WI38 (cell line): Measurements from ENCODE around the gene RPN2.
A peak's percentile ranks its signal among the peaks of the same experiment; 100 is the strongest.
"Not testable (repeated sequence)": the region's sequence is repeated elsewhere in the genome, so short reads cannot be mapped to it uniquely, and the experiment has no call there.

ENCODE experiments used
- H3K4me3 ChIP-seq: 2 replicates; pipeline ENCODE4 v1.5.1; 2011; ENCODE audit warnings: low read depth, mild to moderate bottlenecking, control low read depth, low read length
- TF ChIP-seq, protein P1 (sequence below): IDR thresholded peaks from 2 replicates; pipeline ENCODE4 v1.5.1; 2012; ENCODE audit warnings: low read depth, mild to moderate bottlenecking, control low read depth, low read length

RPN2 gene

DNA sequence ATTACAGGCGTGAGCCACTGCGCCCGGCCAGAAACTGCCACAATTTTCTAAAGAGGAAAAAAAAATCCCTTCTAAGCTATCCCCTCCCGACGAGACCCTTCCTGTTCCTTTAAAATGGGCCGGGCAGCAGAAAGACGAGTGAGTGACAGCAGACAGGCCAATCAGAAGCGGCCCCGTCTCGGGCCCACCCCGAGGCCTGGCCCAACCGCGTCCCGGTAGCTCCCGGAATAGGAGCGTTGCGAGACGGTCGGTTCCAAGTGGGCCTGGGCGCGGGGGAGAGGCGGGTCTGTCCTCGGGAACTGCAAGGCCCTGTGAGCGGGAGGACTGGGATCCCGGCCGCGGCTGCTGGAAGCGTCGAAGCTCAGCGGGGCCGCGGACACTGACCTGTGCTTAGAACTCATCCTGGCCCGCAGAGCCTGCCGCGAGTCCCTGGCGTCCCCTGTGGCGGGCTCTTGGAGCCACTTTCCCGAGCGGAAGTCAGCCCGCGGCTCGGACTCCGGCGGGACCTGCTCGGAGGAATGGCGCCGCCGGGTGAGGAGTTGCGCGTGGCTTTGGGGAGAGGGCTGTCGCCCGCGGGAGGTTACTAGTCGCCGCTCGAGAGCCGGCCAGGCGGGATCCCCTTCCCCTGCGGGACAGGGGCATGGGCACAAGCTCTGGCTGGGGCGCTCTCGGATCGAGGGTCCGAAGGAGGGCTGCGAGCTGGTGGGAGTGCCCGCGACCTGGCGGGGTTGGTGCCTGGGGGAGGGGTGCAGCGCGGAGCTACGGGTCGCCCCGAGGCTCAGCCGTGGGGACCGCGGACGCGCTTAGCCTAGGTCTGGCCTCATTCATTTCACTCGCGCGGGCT, at the start of gene RPN2, which contains the start of gene MROH8:
TSS of gene RPN2 (plus strand) at position 492 of the 844 bp plus-strand sequence. CDS start at position 519, 27 bp downstream.
TSS of gene MROH8 (minus strand) at position 710 of the 844 bp plus-strand sequence.
- H3K4me3 ChIP-seq: peak within 1 kb of the TSS; percentile 96
- TF ChIP-seq, protein P1, sequence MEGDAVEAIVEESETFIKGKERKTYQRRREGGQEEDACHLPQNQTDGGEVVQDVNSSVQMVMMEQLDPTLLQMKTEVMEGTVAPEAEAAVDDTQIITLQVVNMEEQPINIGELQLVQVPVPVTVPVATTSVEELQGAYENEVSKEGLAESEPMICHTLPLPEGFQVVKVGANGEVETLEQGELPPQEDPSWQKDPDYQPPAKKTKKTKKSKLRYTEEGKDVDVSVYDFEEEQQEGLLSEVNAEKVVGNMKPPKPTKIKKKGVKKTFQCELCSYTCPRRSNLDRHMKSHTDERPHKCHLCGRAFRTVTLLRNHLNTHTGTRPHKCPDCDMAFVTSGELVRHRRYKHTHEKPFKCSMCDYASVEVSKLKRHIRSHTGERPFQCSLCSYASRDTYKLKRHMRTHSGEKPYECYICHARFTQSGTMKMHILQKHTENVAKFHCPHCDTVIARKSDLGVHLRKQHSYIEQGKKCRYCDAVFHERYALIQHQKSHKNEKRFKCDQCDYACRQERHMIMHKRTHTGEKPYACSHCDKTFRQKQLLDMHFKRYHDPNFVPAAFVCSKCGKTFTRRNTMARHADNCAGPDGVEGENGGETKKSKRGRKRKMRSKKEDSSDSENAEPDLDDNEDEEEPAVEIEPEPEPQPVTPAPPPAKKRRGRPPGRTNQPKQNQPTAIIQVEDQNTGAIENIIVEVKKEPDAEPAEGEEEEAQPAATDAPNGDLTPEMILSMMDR: no peak

DNA sequence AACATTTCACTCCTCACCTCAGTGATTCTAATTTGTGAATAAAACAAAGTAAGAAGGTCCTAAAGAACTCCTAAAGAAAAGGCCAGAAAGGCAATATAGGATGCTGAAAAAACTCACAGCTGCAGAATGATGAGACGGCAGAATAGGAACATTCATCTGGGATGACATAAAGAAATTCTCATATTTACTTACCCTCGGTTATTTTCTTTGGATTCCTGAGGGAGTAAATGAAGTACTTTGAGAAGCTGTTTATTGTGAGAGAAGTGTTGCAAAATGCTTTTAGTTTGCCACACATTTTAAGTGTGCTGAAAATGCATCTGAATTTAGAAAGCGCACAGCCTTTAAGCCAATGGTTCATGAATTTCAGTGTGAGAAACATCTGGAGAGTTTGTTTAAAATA, 47.6 kb upstream of the RPN2 start:
- H3K4me3 ChIP-seq: no peak overlapping the region
- TF ChIP-seq, protein P1: no peak

DNA sequence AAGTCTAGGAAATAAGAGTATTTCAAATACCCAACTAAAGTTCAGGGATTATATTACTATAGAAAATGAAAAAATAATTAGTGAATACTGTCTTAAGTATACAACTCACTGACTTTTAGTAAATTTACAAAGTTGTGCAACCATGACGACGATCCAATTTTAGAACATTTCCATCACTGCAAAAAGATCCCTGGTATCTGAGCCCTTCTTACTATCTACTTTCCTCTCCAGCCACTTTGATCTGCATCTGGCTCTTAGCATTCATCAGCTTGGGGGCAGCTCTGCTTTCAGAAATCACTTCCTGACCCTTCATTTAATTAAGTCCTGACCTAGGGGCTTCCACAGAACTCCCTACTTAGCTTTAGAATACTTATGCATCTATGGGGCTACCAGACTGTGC, 45.2 kb upstream of the RPN2 start:
- TF ChIP-seq, protein P1: no peak
- H3K4me3 ChIP-seq: no peak overlapping the region

DNA sequence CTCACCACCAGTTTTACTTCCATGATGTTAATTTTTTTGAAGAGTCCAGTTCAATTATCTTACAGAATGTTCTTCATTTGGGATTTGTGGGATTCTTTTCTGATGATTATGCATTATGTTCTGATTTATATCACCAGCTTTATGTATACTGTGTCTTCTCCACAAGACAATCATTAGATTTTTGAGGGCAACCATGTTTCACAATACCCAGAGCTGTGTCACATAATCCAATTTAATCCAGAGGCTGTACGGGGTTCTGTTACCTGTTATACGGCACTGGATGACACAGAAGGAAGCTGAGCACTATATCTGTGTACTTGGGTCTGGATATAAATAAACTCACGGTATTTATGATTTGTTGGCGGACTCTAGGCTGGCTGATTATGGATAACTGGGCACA, 41.6 kb upstream of the RPN2 start:
- TF ChIP-seq, protein P1: no peak
- H3K4me3 ChIP-seq: no peak overlapping the region

DNA sequence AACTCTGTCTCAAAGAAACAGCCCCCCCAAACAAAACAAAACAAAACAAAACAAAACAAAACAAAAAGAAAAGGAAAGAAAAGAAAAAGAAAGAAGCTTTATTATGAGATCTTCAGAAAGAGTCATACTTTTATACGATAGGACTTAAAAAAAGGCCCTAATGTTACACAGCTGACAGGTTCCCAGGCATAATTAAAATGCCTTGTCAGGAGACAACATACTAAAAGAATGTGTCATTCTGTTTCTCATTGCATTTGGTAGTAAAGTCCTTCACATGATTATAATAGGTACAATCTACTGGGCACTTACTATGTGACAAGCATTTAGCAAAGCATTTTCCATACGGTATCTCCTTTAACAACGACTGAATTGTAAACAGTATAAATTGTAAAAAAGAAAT, 36.4 kb upstream of the RPN2 start:
- H3K4me3 ChIP-seq: no peak overlapping the region
- TF ChIP-seq, protein P1: no peak

DNA sequence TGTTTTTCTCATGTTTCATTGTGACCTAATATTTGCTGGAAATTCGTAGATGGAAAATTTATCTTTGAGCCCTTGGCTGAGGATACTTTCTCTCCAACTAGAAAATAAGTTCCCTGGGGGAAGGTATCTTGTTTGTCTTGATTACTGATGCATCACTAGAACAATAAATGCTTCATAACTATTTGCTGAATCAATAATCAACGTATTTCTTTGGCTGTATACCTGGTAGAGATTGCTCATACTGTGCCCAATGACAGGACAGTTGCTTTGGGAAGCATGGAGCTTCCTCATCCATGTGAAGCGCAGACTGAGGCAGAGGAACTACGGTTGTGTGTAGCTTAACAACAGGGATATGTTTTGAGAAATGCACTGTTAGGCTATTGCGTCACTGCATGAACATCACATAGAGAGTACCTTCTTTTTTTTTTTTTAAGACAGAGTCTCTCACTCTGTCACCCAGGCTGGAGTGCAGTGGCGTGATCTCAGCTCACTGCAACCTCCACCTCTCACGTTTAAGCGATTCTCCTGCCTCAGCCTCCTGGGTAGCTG, 34.2 kb upstream of the RPN2 start:
- TF ChIP-seq, protein P1: no peak
- no peak overlapping the region for H3K4me3 ChIP-seq

DNA sequence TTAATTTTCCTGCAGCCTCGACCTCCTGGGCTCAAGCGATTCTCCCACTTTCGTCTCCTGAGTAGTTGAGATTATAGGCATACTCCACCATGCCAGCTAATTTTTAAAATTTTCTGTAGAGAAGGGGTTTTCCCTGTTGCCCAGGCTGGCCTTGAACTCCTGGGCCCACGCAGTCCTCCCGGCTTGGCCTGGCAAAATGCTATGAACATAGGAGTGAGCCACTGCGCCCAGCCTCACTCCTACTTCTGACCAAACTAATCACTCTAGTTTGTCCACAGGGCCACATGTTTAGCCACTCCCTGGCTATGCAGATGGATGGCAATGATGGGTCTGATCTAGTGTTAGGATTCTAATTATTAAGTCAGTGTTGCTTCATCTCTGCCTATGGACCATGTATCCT, 31.9 kb upstream of the RPN2 start:
- no peak overlapping the region for H3K4me3 ChIP-seq
- TF ChIP-seq, protein P1: no peak

DNA sequence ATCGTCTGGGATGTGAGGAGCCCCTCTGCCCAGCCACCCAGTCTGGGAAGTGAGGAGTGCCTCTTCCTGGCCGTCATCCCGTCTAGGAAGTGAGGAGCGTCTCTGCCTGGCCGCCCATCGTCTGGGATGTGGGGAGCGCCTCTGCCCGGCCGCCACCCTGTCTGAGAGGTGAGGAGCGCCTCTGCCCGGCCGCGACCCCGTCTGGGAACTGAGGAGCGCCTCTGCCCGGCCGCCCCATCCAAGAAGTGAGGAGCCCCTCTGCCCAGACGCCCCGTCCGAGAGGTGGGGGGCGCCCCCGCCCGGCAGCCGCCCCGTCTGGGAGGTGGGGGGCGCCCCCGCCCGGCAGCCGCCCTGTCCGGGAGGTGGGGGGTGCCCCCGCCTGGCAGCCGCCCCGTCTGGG, 28.3 kb upstream of the RPN2 start:
- not testable (repeated sequence) for H3K4me3 ChIP-seq
